Neural progenitor cell (in vitro differentiated cells): ENCODE measurements around the gene ACACB.

Experiments used
- EZH2 ChIP-seq: fragments of 200-600 bp; sonication (generic); IDR thresholded peaks from 2 replicates; pipeline ENCODE4 v1.6.1; 2017; ENCODE audit warnings: antibody characterized with exemption, mild to moderate bottlenecking, moderate library complexity
- EZH2phosphoT487 ChIP-seq: fragments of 200-600 bp; sonication (generic); IDR thresholded peaks from 2 replicates; pipeline ENCODE4 v1.6.1; 2017; ENCODE audit warnings: antibody characterized with exemption
- TF ChIP-seq, protein P1 (sequence below): fragments of 200-600 bp; sonication (generic); IDR thresholded peaks from 2 replicates; pipeline ENCODE4 v1.5.1; 2017; ENCODE audit warnings: antibody characterized with exemption, mild to moderate bottlenecking

DNA sequence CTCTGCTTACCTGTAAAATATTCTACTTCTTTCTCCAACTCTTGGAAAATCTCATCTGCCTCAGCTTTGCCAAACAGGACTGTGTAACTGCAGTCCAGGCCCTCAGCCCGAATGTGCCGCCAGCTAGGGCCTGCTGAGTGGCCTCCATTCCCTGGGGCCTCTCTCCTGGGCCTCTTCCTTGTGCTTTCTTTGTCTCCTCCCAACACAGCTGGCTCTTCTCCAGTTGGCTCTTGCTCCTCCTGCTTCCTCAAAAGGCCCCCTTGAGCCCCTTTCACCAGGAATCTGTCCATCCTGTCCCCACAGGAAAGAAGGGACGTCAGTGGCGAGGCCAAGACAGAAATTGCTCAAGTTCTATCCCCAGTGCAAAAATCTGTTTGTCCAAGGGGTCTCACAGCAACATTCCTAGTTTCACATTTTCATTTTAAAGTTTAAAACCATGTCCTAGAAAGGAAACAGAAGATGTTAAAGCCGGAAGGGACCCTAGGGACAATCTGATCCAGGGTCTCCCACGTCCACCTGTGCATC, 23.8 kb upstream of the ACACB start:
- TF ChIP-seq, protein P1, sequence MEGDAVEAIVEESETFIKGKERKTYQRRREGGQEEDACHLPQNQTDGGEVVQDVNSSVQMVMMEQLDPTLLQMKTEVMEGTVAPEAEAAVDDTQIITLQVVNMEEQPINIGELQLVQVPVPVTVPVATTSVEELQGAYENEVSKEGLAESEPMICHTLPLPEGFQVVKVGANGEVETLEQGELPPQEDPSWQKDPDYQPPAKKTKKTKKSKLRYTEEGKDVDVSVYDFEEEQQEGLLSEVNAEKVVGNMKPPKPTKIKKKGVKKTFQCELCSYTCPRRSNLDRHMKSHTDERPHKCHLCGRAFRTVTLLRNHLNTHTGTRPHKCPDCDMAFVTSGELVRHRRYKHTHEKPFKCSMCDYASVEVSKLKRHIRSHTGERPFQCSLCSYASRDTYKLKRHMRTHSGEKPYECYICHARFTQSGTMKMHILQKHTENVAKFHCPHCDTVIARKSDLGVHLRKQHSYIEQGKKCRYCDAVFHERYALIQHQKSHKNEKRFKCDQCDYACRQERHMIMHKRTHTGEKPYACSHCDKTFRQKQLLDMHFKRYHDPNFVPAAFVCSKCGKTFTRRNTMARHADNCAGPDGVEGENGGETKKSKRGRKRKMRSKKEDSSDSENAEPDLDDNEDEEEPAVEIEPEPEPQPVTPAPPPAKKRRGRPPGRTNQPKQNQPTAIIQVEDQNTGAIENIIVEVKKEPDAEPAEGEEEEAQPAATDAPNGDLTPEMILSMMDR, result no peak
- TF ChIP-seq EZH2, result no peak
- no peak for TF ChIP-seq EZH2phosphoT487
